GM21619 (cell line): Measurements from ENCODE around the gene NTS.

ENCODE experiments used
- ATAC-seq: cut with Tn5 transposase; IDR thresholded peaks from one replicate; pipeline ENCODE4 v1.9.1; 2021; ENCODE audit not compliant: unreplicated experiment

NTS gene

GRCh38 chr12:85920324-85920947, 46.3 kb downstream of the NTS start:
- peak; percentile 81 for ATAC-seq

- ATAC-seq = no peak
Observed at GRCh38 chr12:85923767-85924331, 49.8 kb downstream of the NTS start.

GRCh38 chr12:85927166-85927565, 53.1 kb downstream of the NTS start:
- no peak for ATAC-seq
